ENCODE results near the gene RCBTB1. TPM values are rescaled to one million over a fixed set of nuclear protein-coding genes. Genes with fewer than 3 reads are reported as not detected.

RCBTB1 gene
- polyA plus RNA-seq, 5 donors: 25.9 to 45.7 (median 36.6) TPM

DNA sequence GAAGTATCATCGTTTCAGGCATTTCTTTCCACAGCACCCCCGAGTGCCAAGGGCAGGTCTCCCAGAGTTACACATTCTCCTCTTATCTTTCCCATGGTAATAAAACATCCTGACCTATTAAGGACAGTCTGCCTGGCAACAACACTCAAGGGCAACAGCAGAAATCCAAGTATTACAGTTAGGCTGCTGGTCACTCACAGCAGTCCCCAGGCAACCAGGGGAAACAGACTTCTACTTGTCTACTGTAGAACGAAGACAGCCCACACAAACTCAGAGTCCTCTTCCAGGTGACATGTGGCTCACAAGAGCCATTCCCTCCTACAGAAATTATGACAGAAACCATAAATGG, 24.3 kb downstream of the RCBTB1 start:
- DNase-seq: no peak

DNA sequence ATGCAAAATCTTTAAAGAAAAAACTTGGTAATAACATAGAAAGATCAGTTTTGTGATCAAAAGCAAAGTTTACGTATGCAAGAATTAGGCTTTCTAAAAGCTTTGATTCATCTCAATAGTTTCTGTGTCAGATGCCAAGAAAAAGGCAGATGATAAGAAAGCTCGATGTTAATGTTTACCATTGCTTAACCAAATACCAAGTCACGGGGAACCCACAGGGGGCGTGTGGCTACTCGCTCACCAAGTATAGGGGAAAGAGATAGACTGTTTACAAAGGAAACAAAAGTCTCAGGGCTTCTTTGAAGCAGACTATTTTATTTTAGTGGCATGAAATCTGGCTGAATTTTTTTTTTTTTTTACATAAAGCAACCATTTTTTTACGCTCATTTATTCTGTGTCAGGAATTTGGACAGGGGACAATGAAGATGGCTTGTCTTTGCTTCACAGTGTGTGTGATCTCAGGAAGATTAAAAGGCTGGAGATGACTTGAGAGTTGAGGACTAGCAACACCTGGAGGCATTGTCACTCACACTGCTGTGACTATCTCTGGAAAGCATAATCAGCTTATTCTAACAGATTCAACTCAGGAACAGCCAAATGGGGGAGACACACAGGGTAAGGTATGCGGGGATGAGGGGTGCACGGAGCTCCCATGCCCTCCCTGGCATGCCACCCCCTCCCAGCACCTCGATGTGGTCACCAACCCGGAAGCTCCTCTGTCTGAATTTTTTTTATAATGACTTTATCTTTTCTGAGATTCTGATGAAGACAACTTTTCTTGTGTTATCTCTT, 24.9 kb downstream of the RCBTB1 start:
- no peak for DNase-seq

- DNase-seq: no peak
Observed at GRCh38 chr13:49559006-49559405, 26.4 kb downstream of the RCBTB1 start.

- no peak for DNase-seq
Observed at GRCh38 chr13:49554387-49554786, 31.0 kb downstream of the RCBTB1 start.

DNA sequence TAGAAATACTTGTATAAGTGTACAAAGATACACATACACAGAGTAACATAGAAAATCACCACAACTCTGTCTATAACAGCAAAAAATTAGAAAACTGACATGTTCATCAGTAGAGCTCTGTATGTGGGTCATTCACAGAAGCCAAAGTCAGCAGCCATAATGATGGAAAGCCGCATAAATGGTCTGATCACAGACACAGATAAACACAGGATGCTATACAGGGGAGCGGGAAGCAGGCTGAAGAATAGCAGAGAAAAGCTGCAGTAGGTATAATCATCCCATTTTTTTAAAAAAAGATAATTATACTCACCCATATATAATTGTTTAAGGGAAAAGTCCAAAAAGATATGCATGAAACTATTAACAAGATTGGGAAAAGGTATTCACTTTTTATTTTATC, 31.5 kb downstream of the RCBTB1 start:
- no peak for DNase-seq

DNA sequence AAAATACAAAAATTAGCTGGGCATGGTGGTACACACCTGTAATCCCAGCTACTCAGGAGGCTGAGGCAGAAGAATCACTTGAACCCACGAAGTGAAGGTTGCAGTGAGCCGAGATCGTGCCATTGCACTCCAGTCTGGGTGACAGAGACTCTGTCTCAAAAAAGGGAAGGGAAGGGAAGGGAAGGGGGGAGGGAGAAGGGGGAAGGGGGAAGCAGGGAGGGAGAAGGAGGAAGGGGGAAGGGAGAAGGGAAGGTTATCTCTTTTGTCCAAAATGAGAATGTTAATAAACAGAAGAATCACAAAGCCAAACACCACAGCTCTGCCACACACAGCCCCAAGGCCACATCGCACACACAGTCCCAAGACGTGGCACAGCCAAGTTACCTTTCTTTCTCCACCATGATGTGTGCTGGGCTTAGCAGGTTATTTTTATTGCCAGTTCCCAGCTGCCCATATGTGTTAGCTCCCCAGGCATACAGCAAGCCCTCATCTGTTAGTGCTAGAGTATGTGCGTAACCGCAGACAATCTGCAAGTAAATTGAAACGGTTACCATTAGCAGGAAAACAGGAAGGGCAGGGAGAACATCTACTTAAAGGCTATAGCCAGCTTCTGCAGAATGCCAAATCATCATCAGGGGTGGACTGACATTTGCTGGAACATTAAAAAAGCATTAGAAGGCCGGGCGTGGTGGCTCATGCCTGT, 34.3 kb downstream of the RCBTB1 start:
- DNase-seq: no peak

DNA sequence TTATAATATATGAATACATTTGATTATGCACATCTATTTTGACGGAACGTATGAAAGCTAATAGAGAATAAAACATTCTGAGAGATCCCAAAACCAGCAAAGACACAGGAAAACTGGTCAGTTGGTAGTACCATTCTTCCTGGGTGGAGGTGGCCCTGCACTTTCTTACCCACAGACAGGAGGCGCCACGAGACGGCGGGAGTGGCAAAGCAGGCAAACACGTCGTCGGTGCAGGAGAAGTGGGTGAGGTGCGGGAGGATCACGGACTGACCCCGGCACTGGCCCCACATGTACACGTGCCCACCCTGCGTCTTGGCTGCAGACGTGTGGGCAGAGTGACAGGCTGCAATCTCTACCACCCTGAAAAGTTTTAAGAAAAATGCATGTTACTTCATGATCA, 36.1 kb downstream of the RCBTB1 start:
- DNase-seq: no peak

GRCh38 chr13:49546561-49546960, 38.8 kb downstream of the RCBTB1 start:
- no peak for DNase-seq

DNA sequence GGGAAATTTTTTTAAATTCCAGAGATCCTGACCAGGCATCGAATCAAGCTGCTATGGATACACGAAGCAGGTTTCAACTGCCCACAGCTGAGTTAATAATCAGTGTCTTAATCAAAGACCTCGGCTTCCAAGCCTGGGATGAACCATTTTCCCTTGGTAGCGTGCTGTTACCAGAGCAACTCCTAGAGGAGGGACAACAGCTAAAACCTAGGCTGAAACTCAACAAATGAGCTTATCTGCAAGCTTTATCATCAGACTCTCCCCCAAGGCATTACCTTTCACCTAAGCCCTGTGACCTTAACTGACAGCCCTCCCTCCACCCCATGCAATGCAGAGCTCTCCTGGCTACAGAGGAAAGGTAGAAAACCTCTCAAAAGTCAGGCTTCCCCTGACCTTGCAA, 39.7 kb downstream of the RCBTB1 start:
- no peak for DNase-seq

DNA sequence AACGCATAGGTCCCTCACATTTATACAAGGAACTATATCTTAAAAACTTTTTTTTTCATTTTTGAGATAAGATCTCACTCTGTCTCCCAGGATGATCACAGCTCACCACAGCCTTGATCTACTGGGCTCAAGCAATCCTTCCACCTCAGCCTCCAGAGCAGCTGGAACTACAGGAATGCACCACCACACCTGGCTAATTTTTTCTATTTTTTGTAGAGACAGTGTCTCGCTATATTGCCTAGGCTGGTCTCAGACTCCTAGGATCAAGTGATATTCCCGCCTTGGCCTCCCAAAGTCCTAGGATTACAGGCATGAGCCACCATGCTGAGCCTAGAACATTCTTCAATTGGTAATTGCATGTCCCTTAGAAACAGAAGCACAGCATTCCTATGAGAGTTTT, 41.7 kb downstream of the RCBTB1 start:
- no peak for DNase-seq

DNA sequence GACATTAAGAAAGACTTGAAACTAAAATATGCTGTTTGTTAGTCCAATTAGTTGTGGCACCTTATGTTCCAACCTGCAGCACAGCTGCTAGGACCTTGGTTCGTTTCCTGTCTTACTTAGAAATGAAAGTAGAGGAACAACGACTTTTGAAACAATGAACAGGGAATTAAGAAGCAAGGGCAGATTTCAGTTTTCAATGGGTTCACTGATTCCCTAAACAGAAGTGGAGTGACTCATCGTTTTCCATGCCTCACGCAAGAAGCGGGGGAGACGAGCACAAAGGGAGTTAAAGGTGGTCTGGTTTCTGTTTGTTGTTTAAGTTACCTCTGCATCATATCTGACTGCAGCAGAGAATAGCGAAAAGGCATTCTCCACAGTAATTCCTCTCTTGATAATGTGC, 44.8 kb downstream of the RCBTB1 start:
- DNase-seq: no peak

- DNase-seq: no peak
Observed at GRCh38 chr13:49539746-49540145, 45.6 kb downstream of the RCBTB1 start.

DNA sequence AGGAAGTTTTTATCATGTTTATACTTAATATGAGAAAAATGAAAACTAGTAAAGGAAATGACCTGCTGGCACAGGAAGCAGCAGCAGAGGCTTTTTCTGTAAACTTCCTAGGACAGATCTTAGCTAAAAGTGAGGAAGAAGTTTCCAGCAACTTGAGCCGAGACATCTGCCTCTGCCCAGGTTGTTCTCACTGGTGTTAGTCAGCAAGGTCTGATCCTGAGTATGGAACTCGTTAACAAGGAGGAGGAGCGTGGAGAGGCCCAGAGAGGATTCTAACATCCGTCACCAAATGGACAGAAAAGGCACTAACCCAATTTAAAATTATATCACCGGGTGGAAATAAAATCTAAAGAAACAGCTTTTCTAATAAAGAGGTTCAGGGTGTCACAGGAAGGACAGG, 46.0 kb downstream of the RCBTB1 start:
- DNase-seq: no peak

DNA sequence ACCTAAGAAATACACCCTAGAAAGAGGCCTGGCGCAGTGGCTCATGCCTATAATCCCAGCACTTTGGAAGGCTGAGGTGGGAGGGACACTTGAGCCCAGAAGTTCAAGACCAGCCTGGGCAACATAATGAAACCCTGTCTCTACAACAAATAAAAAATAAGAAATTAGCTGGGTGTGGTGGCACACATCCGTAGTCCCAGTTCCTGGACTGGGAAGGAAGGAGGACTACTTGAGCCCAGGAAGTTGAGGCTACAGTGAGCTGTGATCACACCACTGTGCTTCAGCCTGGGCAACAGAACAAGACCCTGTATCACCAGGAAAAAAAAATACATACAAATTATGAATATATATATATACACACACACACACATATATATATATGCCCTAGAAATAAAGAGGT, 47.0 kb downstream of the RCBTB1 start:
- DNase-seq: no peak

GRCh38 chr13:49536144-49536873, 49.0 kb downstream of the RCBTB1 start:
- DNase-seq: no peak

DNA sequence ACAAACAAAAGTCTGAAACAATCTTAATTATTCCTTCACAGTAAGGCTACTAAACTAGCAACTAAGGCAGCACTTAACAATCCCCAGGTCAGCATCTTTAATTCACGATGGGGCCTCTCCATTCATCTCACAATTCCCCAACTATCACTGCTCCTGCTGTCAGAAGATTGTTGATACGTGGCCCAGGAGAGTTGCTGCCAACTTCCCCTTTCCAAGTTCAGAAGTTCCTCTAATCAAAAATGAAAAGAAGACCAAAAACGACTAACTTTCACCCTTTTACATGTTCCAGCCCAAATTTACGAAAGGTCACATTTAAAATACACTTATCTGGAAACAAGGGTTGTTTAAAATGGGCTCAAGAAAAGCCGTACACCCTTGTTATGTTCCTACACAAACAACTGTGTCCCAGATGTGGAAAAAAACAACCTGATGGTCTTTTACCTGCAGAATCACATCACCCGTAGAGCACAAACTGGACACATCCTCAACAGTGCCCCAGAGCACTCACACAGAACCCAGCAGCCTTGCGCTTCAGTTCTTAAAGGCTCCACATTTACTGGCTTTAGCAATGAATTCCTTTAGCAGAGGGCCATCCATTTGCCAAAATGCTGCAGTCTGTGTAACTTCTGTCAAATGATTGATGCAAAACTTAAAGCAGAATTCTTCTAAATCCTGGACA, 51.6 kb downstream of the RCBTB1 start:
- DNase-seq: no peak

DNA sequence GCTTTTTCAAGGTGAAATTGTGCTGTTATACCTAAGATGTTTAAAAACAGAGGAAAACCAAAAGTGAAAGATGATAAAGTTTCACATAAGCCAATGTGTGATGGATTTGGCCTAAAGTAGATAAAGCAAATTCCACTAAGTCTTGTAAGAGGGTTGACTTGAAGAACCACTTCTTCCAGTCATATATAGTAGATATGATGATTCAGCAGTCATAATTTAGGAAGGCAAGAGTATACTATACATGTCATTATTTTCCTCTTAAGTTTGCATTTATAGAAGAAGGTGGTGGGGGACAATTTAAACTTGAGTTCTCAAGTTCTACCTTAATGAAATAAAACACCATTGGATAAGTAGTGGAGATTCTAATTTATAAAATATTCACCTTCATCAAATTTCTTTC, 52.3 kb downstream of the RCBTB1 start:
- no peak for DNase-seq

DNA sequence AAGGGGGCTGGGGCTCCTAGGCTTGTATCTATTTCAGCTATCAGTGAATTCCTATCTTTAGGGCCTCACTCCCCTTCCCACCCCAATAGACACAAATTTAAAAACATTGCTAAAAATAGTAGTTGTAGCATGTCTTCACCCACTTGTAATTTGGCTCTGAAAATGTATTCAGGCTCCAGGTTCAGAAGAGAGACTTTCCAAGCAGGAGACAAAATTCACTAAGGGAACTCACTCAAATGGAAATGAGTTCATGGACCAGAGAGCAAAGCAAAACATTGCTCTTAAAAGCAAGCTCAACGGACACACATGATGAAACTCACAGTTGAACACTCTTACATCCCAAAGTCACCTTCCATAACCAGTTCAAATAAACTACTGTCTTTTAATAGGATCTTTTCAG, 52.8 kb downstream of the RCBTB1 start:
- no peak for DNase-seq

DNA sequence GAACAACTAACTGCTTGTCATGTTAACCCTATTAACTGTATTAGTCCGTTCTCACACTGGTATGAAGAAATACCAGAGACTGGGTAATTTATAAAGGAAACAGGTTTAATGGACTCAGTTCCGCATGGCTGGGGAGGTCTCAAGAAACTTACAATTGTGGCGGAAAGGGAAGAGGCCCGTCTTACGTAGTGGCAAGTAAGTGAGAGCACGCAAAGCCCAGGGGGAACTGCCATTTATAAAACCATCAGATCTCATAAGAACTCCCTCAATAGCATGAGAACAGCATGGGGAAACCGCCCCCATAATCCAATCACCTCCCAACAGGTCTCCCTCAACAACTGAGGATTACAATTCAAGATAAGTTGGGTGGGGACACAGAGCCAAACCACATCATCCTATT, 54.9 kb downstream of the RCBTB1 start:
- DNase-seq: no peak

DNA sequence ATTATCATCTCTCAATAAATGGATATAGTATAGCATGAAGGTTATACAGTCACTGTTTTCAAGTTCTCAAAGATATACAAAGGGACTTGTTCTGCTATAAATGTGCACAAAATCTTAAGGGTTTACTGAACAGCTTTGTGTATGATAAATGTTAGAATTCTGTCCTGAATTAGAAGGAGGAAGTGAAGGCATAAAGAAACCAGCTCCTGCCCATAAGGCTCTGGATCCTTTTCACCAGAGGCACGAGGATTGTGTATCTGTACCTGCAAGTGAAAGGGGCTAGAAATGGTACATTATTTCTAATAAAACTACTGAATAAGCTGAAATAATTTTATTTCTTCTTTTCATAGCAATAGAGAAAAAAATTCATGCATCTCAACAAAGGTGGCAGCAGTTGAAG, 57.2 kb downstream of the RCBTB1 start:
- DNase-seq: no peak

GRCh38 chr13:49527123-49527522, 58.2 kb downstream of the RCBTB1 start:
- no peak for DNase-seq

GRCh38 chr13:49524740-49525501, 60.4 kb downstream of the RCBTB1 start:
- DNase-seq: no peak

Measured in right lung (tissue), 5 donors.